GM19238 (cell line): ENCODE results near the gene BMPER.

ENCODE experiments used
- DNase-seq: peaks from one replicate; pipeline ENCODE4 v3.0.0; 2011; ENCODE audit warnings: low spot score; ENCODE audit not compliant: insufficient read length

Gene BMPER

DNA sequence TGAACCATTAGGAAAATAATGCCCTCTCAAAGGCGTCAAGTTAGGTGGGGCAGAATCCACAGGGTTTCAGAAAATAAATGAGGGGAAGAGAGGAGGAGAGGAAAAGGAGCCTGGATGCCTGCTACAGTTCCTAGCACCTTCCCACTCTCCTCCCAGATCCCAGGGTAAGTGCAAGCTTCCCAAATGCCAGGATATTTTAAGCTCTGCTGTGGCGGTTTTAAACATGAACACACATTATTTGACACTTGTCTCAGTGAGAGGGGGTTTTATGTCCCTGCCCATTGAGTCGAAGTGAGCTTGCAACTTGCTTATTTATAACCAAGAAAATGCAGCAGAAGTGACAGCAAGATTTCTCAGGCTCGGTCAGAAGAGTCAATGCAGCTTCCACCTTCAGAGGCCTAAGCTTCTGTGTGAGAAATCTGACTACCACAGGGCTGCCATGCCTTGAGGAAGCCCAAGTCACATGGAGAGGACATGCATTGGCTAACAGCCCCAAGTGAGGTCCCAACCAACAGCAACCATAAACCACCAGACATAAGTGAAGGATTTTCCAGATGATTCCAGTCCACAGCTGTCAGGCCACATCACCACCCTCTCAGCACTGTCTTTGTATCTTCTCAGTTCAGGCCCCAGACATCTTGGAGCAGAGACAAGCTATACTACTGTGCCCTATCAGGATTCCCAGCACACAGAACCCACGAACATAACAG is 17.9 kb upstream of the BMPER start:
- no peak for DNase-seq

GRCh38 chr7:33888166-33888565 is 17.2 kb upstream of the BMPER start:
- no peak for DNase-seq

- no peak for DNase-seq
These were observed 12.4 kb upstream of the BMPER start for GRCh38 chr7:33892945-33893344.

GRCh38 chr7:33893377-33893776 is 12.0 kb upstream of the BMPER start:
- DNase-seq = no peak

DNA sequence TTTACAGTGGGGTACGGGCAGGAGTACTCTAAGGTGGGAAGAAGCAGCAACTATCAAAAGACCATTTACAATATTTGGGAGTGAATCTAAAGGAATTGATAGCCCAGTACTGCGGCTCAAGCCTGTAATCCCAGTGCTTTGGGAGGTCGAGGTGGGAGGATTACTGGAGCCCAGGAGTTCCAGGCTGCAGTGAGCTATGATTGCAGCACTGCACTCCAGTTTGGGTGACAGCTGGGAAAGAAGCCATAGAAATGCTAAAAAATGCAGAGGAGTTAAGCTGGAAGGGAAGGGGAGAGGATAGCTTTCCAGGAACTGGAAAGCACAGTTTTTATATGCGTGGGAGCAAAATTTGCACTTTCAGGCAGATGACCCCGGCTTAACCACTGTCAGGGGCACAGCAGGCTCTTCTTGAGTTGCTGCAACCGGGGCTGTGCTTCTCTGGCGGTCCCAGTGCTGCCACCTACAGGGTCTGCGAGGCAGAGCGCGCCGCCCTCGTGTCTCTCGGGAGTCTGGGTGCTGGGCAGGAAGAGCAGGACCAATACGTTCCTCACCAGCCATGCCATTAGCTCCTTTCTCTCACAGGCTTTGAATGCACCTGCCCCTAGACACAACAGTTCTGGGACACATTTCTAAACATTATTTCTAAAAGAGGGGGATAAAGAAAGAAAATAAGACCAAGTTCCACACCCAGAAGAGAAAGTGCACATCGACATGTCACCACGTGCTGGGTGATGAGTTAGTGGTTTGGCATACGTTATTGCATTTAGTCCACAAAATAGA is 10.1 kb upstream of the BMPER start:
- DNase-seq = peak; percentile 46

DNA sequence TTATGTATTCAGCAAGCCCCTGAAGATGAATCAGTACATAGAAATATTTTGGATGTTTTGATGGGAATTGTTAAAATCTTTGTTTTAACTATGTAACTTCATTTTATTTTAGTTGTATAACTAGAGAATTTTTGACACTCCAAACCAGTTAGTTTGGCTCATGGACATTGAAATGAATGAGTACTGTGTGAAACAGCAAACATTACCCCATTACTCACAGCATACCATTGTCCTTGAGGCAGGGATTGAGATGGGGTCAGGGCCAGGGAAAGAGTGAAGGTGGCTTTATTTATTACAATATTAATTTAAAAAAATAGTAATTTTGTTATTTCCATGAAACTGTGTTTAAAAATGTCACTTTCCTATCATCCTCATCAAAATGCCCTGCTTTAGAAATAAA is 4.8 kb upstream of the BMPER start:
- DNase-seq = no peak

- DNase-seq = no peak
These were observed 4.1 kb upstream of the BMPER start for GRCh38 chr7:33901199-33901598.

- DNase-seq = no peak
These were observed 3.5 kb upstream of the BMPER start for GRCh38 chr7:33901847-33902246.

DNA sequence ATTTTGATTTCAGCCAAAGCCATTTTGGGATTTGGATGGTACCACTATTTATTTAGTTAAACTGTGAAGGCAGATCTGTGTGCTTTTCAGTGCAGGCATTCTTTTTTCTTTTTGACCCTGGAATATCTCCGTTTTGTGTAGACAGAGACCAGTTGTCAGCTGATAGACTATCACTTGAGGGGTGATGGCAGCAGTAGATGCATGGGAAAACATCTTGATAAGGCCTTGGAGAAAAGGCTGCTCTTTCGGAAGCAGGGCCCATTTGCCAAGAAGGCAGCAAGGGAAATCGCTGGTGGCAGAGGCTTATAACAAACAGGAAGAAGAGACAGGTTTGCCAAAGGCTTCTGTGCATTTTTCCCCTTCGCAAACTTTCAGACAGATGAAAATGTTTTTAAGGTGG is 2.6 kb upstream of the BMPER start:
- DNase-seq = no peak

GRCh38 chr7:33903791-33904680 is 1.3 kb upstream of the BMPER start:
- DNase-seq = no peak

DNA sequence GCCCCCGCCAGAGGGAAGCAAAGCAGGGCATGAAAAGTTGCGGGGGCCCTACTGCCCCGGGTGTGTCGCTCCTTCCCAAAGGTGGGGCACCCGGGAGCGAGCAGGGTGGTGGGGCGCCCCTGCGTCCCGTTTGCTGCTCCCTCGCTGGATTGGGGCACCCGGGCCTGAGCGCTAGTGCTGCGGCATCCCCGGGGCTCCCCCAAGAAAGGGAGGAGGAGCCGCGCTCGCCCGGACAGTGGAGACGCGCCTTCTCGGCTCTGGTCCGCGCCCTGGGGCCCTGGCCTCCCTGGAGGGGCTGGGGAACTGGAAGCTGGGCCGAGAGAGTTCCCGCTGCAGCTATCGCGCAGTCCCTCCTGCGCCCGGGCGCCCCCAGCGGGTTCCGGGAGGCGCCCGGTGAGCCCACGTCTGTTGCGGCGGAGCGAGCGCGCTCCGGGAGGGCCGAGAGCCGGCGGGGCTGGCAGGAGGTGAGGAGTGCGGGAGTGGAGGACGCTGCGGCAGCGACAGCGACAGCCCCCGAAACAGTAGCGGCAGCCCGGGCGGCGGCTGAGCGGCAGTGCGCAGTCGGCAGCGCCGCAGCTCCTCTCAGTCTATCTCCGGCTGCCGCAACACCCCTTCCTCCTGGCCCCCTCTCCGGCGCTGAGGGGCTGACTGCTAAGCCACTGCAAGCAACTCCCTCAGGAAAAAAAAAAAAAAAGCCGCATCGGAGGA is 504 bp upstream of the BMPER start:
- DNase-seq = no peak

- no peak for DNase-seq
These were observed 1.4 kb downstream of the BMPER start for GRCh38 chr7:33906697-33907096.

GRCh38 chr7:33907625-33908024 is 2.3 kb downstream of the BMPER start:
- no peak for DNase-seq

GRCh38 chr7:33909318-33909717 is 4.0 kb downstream of the BMPER start:
- DNase-seq = no peak

DNA sequence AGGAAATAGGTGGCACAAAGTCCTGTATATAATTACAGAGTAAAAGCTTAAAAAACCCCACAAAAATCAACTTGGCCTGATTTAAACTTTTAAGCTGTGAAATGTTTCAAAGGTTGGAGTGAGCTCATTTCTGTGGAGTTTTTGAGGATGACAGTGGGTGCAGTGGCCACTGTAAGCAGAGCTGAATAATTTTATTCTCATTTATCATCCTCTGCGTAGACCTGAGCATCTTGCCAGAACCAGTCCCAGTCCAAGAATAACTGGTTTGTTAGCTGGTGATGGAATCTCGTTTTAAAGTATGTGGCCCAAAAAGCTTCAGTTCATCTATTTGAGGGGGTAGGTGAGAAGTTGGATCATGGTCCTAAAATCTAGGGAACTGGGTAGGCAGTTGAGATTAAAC is 4.4 kb downstream of the BMPER start:
- no peak for DNase-seq

DNA sequence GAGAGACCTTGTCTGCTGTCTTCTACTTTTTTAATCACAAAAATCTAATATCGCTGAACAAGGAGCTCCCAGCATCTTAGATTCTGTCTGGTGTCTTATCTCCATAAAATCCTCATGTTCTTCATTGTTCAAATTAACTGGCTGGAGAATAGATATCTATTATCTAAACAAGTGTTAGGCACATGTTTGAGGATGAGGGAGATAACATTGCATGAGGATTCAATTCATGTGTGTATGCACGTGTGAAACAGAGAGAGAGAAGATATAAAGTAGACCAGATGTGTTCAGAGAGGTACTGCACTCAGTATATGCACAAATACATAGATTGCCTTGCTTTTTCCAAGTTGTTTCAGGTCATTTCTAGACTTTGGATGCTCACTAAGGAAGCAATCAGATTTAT is 5.4 kb downstream of the BMPER start:
- DNase-seq = no peak

- DNase-seq = no peak
These were observed 11.2 kb downstream of the BMPER start for GRCh38 chr7:33916357-33917081.

DNA sequence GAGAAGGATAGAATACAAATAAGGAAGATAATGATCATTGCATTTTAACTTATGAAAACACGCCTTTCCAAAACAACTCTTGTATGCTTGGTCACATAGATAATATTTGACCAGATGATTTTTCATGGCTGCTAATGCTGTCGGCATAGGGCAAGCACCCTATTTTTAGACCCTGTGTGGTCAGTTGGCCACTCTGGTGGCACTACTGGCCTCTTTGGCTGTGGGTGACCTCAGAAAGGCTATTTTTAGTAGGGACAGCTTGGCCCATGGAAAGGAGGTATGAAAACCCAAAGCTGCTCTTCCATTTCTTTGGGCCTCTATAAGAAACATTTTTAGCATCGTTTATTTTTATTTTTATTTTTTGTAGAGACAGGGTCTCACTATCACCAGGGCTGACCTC is 12.3 kb downstream of the BMPER start:
- no peak for DNase-seq

GRCh38 chr7:33918438-33919143 is 13.3 kb downstream of the BMPER start:
- no peak for DNase-seq

GRCh38 chr7:33919449-33919848 is 14.1 kb downstream of the BMPER start:
- DNase-seq = no peak
